C4-2B (cell line): ENCODE measurements around the gene UPK3BL2.
"Not testable (repeated sequence)": the region's sequence is repeated elsewhere in the genome, so short reads cannot be mapped to it uniquely, and the experiment has no call there.

Experiments
- H3K27ac ChIP-seq: fragments of 450-650 bp; 2 replicates; pipeline ENCODE4 v1.5.1; 2017
- TF ChIP-seq, protein P1 (sequence below): fragments of 450-650 bp; conservative IDR thresholded peaks from 2 replicates; pipeline ENCODE4 v1.5.1; 2017; ENCODE audit warnings: mild to moderate bottlenecking

UPK3BL2 gene

DNA sequence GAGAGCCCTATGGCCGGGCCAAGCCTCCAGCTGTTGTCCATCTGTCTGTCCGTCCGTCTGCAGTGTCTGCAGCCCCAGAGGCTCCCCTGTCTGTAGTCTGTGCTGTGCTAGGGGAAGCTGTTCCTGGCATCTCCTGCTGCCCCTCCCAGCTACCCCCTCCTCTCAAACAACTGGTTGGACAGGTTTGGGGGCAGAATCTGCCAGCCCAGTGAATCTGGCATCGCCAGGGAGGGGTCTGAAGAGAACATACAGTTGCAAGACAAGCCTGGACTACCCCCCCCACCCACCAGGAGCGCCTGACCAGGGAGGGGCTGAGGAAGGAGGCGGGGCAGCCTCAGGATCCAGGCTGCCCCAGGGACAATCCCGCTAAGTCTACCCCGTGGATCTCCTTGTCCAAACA lies at the start of gene UPK3BL2:
TSS of gene UPK3BL2 (minus strand) at position 101 of the 400 bp plus-strand sequence. CDS start at position 41, 60 bp downstream.
- not testable (repeated sequence) for H3K27ac ChIP-seq

GRCh38 chr7:102592477-102593019 lies 49.1 kb upstream of the UPK3BL2 start:
- H3K27ac ChIP-seq = not testable (repeated sequence)

DNA sequence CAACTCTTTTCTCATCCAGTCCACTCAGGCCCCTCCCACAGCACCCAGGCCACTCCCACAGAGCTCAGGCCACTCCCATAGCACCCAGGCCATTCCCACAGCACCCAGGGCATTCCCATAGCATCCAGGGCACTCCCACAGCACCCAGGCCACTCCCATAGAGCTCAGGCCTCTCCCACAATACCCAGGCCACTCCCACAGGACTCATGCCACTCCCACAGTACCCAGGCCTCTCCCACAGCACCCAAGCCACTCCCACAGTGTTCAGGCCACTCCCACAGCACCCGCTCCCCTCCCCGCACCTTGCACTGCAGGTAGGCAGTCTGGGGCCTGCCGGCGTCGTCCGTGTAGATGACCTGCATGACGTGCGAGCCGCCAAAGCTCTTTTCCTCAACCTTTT lies 46.4 kb upstream of the UPK3BL2 start:
- not testable (repeated sequence) for H3K27ac ChIP-seq

- H3K27ac ChIP-seq = not testable (repeated sequence)
These were observed 40.0 kb upstream of the UPK3BL2 start for GRCh38 chr7:102583495-102583894.

- not testable (repeated sequence) for H3K27ac ChIP-seq
These were observed 38.2 kb upstream of the UPK3BL2 start for GRCh38 chr7:102581722-102582121.

DNA sequence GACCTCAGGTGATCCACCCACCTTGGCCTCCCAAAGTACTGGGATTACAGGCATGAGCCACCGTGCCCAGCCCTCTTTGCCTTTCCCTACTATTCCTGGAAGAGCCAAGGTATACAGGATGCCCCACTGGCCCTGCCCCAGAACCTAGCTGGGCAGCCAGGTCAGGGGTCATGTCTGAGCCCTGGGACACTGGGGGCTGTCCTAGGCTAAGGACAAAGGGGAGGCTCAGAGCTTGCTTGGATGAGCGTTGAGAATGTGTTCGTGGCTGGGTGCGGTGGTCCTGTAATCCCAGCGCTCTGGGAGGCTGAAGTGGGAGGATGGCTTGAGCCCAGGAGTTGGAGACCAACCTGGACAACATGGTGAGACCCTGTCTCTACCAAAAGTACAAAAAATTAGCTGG lies 35.0 kb upstream of the UPK3BL2 start:
- not testable (repeated sequence) for H3K27ac ChIP-seq

DNA sequence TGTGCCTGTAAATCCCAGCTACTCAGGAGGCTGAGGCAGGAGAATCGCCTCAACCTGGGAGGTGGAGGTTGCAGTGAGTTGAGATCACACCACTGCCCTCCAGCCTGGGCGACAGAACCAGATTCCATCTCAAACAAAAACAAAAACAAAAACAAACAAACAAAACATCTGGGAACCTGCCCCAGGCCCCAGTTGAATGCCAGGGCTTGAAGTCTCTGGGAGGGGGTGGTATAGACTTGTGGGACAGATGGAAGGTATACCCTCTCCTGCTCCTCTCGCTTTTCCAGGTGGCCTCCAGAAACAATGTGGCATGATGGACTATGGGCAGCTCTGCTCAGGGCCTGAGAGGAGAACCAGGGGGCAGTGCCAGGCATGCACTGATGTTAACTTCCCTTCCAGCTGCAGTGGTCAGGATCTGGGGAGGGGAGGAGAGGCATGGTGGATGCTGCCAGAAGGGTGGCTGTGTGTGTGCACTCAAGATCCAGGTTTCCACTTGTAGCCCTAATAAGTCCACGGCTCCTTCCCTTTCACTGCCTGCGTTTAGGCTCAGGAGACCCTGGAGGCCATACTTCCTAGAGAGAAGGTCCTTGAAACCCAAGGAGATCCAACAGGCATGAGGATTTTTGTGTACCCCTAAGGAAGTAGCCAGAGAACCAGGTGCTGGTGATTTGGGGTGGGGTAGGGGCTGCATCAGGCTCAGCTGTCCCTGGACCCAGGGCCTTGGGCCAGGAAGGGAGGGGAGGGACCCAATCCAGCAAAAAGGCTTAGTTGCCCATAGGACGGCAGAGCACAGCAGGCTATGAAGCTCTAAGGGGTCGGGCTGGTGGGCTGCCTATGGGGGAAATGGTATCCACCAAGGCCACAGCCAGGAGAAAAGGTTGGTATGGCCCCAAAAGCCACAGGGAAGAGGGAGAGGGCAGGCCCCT lies 34.1 kb upstream of the UPK3BL2 start:
- not testable (repeated sequence) for H3K27ac ChIP-seq

DNA sequence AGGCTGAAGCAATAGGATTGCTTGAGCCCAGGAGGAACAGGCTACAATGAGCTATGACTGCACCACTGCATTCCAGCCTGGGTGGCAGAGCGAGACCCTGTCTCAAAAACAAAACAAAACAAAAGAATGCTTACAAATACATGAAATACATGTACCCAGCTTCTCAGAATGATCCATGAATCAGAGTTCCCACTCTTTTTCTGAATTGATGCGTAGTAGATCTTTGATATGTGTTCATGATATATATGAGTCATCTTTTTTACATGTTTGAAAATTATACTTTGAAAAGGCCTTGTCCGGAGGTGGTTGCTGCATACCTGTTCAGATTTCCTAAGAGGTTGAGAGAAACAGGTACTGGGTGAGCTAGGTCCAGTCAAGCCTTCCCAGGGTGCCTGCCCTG lies 32.9 kb upstream of the UPK3BL2 start:
- not testable (repeated sequence) for H3K27ac ChIP-seq

- H3K27ac ChIP-seq = not testable (repeated sequence)
These were observed 31.1 kb upstream of the UPK3BL2 start for GRCh38 chr7:102574607-102575006.

GRCh38 chr7:102572261-102573239 lies 29.1 kb upstream of the UPK3BL2 start, which contains the start of gene POLR2J3:
Gene POLR2J3, minus strand, starts transcription at chr7:102572583. Its CDS starts 62 bp downstream, at chr7:102572521.
- peak within 1 kb of the TSS; percentile 70 for H3K27ac ChIP-seq

GRCh38 chr7:102568620-102569019 lies 25.1 kb upstream of the UPK3BL2 start:
- not testable (repeated sequence) for H3K27ac ChIP-seq

More at GRCh38 chr7:102572261-102573239, 29.1 kb upstream of the UPK3BL2 start, which contains the start of gene POLR2J3:
- TF ChIP-seq, protein P1, sequence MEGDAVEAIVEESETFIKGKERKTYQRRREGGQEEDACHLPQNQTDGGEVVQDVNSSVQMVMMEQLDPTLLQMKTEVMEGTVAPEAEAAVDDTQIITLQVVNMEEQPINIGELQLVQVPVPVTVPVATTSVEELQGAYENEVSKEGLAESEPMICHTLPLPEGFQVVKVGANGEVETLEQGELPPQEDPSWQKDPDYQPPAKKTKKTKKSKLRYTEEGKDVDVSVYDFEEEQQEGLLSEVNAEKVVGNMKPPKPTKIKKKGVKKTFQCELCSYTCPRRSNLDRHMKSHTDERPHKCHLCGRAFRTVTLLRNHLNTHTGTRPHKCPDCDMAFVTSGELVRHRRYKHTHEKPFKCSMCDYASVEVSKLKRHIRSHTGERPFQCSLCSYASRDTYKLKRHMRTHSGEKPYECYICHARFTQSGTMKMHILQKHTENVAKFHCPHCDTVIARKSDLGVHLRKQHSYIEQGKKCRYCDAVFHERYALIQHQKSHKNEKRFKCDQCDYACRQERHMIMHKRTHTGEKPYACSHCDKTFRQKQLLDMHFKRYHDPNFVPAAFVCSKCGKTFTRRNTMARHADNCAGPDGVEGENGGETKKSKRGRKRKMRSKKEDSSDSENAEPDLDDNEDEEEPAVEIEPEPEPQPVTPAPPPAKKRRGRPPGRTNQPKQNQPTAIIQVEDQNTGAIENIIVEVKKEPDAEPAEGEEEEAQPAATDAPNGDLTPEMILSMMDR = peak; percentile 69

DNA sequence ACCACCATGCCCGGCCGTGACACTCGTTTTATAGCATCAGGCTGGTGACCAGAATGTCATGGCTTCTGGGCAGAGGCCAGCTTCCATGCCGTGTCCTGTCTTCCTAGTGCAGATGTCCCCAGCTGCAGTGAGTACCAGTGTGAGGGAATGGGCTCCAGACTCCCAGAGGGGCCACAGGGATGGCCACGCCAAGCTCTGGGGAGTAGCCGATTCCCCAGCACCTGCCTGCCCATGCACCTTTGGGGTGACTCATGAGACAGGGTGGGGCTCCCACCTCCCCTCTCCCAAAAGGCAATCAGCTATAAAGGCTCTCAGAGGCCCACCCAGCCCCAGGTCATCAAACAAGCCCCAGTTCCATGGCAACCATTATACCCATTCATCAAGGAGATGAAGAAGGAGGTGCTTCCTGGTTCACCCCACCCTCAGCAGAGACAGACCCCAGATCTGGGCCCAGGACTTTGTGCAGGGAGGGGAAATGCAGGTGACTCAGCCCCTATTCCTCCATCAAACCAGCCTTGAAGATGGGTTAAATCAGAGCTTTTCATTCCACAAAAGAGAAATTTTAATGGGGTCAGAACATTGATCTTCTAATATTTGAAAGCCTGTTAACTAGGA lies 7.4 kb upstream of the UPK3BL2 start, which contains the start of gene SPDYE2:
TSS of gene SPDYE2 (plus strand) at position 419 of the 615 bp plus-strand sequence. CDS start 2,030 bp downstream, outside the sequence.
- H3K27ac ChIP-seq = not testable (repeated sequence)

DNA sequence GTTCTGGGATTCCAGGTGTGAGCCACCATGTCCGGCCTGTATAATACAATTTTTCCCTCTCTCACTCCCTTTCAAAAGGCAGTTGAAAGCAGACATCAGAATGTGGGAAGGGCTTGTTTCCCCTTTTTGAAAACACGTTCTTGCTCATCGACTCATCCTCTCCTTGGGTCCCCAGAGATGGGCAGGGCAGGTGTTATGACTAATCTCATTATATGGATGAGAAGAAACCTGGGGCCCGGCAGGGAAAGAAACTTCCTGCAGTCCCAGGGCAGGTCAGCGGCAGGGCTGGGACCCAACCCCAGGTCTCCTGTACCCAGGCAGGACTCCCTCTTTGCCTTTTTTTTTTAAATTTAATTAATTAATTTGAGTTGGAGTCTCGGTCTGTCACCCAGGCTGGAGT lies 2.9 kb upstream of the UPK3BL2 start:
- not testable (repeated sequence) for H3K27ac ChIP-seq

- H3K27ac ChIP-seq = not testable (repeated sequence)
These were observed 1.8 kb upstream of the UPK3BL2 start for GRCh38 chr7:102545288-102545687.

GRCh38 chr7:102544372-102544771 lies 876 bp upstream of the UPK3BL2 start:
- H3K27ac ChIP-seq = not testable (repeated sequence)

DNA sequence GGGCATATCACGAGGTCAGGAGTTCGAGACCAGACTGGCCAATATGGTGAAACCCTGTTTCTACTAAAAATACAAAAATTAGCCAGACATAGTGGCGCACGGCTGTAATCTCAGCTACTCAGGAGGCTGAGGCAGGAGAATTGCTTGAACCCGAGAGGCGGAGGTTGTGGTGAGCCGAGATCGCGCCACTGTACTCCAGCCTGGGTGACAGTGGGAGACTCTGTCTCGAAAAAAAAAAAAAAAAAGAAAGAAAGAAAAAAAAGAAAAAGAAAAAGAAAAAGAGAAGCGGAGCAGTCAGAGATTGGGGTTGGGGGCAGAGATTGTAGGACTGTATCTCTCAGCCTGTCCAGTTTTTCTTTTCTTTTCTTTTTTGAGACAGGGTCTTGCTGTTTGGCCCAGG lies 725 bp downstream of the UPK3BL2 start:
- not testable (repeated sequence) for H3K27ac ChIP-seq

DNA sequence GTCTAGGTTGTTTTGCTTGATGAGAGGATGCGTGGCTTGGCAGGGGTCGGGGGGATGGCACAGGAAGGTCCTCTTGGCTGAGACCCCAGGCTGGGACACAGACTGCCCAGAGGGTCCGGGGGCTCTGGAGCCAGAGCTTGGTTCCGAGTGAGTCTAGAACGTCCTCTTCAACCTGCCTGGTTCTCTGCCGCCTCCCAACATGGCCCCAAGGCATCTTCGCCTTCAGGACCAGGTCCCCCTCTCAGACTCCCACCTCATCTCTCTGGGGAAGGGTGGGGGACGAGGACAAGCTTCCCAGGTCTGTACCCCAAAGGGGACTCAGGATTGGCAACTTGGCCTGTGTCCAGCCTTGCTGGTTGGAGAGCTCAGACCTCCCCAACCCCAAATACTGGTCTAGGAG lies 1.4 kb downstream of the UPK3BL2 start:
- H3K27ac ChIP-seq = not testable (repeated sequence)

- H3K27ac ChIP-seq = not testable (repeated sequence)
These were observed 2.9 kb downstream of the UPK3BL2 start for GRCh38 chr7:102540604-102541003.

- not testable (repeated sequence) for H3K27ac ChIP-seq
These were observed 8.4 kb downstream of the UPK3BL2 start for GRCh38 chr7:102535062-102535615.
